IPS DF 19.7 (cell line): ENCODE measurements around the gene SLC6A17.

Experiments
- DNase-seq: peaks from one replicate; pipeline ENCODE4 v3.0.0-alpha.2; 2013; ENCODE audit warnings: low read depth, low spot score

The SLC6A17 gene

GRCh38 chr1:110203021-110203661 is 52.8 kb downstream of the SLC6A17 start:
- no peak for DNase-seq

GRCh38 chr1:110205156-110205555 is 54.9 kb downstream of the SLC6A17 start:
- no peak for DNase-seq

DNA sequence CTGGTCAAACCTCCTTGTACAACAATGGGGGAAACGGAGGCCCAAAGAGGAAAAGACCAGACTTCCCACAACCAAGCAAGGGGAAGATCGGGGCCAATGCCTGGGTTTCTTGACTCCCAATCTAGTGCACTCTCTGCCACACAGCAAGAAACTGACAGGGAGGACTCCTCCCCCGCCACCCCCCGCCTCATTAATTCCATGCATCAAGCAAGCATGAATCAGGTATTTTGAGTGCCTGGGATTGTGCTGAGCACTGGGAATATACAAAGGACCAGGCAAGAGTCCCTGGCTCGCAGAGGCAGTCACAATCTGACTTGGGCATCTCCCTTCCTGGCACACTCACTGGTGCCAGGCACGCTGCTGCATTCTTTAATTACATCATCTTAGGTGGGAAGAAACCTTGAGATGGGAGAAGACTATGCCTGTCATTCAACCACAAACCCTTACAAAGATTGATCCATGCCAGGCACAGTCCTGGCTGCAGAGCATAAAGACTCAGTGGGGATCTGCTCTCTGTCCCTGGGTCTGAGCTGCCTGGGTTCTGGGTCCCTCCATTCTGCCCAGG is 55.4 kb downstream of the SLC6A17 start:
- DNase-seq: no peak

- DNase-seq: no peak
Observed at GRCh38 chr1:110206261-110206920, 56.1 kb downstream of the SLC6A17 start.

- DNase-seq: no peak
Observed at GRCh38 chr1:110207831-110208230, 57.5 kb downstream of the SLC6A17 start.

DNA sequence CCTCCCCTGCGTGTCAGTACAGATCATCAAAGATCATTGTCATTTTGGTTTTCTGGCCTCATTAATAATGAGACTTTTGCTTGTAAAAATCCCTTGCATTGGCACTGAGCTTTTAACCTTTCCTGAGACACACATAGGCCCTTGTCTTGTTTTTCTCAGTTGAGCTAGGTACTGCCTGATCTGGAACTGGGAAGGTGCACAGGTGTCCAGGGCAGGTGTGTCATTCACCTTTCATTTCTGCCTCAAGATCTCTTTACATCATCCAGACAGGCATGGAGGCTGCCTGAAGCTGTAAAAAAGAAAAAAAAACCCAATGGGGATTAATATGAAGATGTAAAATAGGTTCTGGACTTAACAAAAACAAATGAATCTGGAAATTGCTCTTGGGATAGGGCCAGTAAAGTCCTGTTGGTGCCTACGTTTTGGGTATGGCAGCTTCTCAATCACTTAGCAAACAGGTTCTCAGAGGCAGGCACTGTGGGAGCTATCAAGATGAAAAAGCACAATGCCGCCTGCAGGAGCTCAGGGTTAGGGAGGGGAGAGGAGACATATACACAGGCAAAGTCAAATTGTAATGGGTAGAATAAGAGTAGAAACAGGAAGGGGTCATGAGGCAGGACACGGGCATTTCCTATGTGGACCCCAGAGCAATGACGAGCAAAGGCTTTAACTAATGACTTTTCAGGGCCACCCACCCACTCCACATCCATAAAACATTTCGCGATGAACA is 58.8 kb downstream of the SLC6A17 start:
- no peak for DNase-seq

DNA sequence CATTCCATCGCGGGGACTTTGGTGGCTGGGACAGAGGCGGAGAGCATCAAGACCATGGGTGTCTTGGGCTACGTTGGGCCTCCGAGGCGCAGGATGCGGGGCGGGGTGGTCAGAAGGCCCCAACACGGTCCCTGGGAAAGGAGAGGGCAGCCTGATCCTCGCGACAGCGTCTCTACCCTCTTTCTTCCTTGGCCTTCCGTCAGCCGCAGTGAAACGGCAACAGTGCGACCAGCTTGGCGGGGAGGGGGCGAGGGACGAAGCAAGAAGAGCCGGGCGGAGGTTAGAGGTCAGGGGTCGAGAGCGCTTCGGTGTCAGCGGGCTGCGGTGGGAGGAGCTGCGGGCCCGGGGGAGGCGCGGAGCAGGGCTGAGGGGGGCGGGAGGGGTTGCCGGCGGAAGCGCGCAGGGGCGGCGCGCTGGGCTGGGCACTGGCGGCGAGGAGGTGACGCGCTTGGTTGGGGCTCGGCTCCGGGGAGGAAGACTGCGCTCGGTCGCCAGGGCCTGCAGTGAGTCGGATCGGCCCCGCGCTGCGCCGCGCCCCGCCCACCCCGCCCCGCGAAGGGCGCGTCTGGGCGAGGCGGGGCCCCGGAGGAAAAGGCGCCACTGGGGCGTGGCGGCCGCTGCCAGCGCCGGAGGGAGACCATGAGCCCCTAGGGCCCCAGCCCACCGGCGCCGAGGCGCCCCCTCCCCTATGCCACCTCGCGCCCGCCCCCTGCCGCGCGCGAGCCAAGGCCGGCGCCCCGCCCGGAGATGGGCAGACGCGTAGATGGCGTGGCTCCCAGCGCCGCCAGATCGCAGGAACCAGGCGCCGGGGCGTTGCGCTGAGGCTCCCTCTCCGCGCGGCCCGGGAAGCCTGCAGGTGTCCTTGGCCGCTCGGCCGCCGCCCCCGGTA is 59.7 kb downstream of the SLC6A17 start, which contains the start of gene KCNC4:
Gene KCNC4, plus strand, starts transcription at position 600 of the 889 bp plus-strand sequence. CDS start 1,186 bp downstream, outside the sequence.
- DNase-seq: no peak

DNA sequence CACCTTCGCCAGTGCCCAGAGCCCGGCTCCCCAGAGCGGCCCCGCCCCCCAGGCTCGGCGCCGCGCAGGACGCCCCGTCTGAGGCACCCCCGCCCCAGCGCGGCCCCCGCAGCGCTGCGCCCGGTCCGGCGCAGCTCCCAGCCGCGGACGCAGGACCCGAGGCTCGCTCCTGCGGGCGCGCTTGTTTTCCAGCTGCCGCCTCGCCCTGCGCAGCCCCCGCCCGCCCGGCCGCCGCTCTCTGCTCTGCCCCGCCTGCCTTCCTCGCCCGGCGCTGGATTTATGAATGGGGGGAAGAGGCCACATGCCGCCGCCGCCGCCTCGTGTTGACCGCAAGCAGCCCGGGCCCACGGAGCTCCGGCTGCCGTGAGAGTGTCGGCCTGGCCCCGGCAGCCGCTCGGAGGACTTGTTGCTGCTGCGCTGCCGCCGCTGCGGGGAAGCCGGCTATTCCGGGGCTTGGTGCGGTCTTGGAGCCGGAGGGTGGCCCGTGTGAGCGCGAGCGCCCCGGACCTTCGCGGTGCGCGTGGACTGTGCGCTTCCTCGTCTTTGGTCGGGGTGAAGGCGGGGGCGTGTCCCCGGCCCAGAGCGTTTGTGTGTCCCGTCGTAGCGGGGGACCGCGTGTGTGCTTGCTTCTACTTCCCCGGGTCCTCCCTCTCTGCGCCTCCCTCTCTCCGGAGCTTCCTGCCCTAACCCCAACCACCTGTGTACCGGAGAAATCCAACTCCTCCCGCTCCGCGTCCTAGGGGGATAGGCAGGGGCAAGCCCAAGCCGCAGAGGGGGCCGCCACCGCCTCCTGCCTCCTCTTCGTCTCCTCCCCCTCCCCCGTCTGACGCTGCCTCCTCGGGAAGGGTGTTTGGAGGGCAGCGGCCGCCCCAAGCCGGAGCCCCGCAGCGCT is 60.6 kb downstream of the SLC6A17 start:
- no peak for DNase-seq

DNA sequence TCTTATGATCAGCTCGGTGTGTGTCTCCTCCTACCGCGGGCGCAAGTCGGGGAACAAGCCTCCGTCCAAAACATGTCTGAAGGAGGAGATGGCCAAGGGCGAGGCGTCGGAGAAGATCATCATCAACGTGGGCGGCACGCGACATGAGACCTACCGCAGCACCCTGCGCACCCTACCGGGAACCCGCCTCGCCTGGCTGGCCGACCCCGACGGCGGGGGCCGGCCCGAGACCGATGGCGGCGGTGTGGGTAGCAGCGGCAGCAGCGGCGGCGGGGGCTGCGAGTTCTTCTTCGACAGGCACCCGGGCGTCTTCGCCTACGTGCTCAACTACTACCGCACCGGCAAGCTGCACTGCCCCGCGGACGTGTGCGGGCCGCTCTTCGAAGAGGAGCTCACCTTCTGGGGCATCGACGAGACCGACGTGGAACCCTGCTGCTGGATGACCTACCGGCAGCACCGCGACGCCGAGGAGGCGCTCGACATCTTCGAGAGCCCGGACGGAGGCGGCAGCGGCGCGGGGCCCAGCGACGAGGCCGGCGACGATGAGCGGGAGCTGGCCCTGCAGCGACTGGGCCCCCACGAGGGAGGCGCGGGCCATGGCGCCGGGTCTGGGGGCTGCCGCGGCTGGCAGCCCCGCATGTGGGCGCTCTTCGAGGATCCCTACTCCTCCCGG is 61.3 kb downstream of the SLC6A17 start:
- DNase-seq: no peak

GRCh38 chr1:110212169-110213142 is 62.2 kb downstream of the SLC6A17 start:
- DNase-seq: no peak

GRCh38 chr1:110213143-110213540 is 62.8 kb downstream of the SLC6A17 start:
- no peak for DNase-seq

- DNase-seq: no peak
Observed at GRCh38 chr1:110214454-110215404, 64.4 kb downstream of the SLC6A17 start.

DNA sequence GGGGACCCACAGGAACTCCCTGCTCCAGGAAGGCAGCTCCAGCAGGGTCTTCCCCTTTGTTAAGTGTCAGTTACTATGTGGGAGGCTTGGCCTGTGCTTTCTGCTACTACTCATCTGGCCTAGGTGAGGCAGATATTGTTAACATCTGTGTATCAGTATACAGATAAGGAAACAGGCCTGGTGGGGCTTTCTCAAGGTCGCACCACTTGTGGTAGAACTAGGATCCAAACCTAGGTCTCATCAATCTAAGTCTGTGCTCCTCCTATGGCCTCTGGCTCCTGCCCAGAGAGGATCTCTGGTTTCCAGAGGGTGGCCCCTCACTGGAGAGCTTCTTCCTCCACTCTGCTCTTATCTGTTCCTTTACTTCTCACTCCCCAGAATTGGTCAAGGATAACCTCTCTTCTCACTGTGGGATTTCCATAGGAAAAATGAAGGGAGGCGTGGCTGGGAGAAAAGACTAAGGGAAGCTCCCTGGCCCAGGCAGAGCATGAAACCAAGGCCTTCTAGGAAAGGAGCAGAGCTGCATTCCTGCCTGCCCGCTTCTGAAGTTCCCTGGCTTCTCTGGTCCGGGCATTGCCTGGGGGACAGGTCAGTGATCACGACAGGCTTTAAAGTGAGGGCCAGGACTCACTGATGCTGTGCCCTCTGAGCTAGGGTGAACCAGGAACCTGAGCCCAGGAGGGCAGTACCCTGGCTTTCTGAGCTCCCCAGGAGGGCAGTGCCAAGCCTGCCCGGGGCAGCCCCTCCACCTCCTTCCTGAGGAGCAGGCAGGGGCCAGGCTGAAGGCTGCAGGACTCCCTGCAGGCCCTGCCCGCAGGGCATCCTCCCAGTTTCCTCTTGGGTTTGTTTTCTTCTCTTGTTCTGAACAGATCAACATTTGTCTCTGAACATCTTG is 65.6 kb downstream of the SLC6A17 start:
- DNase-seq: no peak

- no peak for DNase-seq
Observed at GRCh38 chr1:110216844-110217444, 66.7 kb downstream of the SLC6A17 start.

DNA sequence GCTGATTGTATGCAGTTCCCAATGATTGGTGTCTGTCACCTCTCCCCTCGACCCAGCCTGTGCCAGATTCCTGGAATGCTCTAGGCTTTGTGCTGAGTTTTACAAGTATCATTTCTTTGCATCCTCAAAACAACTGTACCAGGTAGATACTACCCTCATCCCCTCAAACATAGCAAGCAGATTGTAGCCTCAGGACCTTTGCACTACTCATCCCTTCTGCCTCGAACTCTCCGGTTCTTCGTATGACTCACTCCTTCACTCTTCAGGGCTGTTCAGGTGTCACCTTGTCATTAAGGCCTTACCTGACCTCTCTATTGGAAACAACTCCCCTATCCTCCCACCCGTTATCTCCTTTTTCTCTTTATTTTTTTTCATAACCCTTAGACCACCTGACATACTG is 67.8 kb downstream of the SLC6A17 start:
- no peak for DNase-seq

- DNase-seq: no peak
Observed at GRCh38 chr1:110218739-110219138, 68.4 kb downstream of the SLC6A17 start.
